Left lung (tissue), 10 donors: ENCODE data around the gene MBL2. TPM values are rescaled to one million over a fixed set of nuclear protein-coding genes. Genes with fewer than 3 reads are reported as not detected.
A peak's percentile ranks its signal among the peaks of the same experiment; 100 is the strongest.

Experiments
- ATAC-seq: fragments of 200-7000 bp; cut with Tn5 transposase; one replicate; pipeline ENCODE4 v1.9.1; 2020; ENCODE audit warnings: moderate library complexity
- DNase-seq, 4 donors: peaks; one replicate each; pipeline ENCODE4 v3.0.0-alpha.2; 2013 to 2020
- H3K27ac ChIP-seq, 2 donors: fragments of 200-600 bp; sonication (generic) in 1 of 2; one replicate each; pipeline versions ENCODE4 v1.5.0 to v1.8.0; 2020 to 2021
- H3K27me3 ChIP-seq, 2 donors: fragments of 200-600 bp; sonication (generic) in 1 of 2; one replicate each; pipeline versions ENCODE4 v1.5.0 to v1.8.0; 2020 to 2021
- H3K36me3 ChIP-seq, 2 donors: fragments of 200-600 bp; sonication (generic) in 1 of 2; one replicate each; pipeline versions ENCODE4 v1.5.0 to v1.8.0; 2020 to 2021
- H3K4me1 ChIP-seq, 2 donors: fragments of 200-600 bp; one replicate each; pipeline ENCODE4 v1.8.0; 2021
- H3K4me3 ChIP-seq, 2 donors: fragments of 200-600 bp; sonication (generic) in 1 of 2; one replicate each; pipeline versions ENCODE4 v1.5.0 to v1.8.0; 2020 to 2021; ENCODE audit warnings: mild to moderate bottlenecking in 1 of 2
- H3K9me3 ChIP-seq, 2 donors: fragments of 200-600 bp; sonication (generic) in 1 of 2; one replicate each; pipeline versions ENCODE4 v1.5.0 to v1.8.0; 2020 to 2021
- intact Hi-C, 2 donors: fragments of 100-400 bp; cut with DNase I; formaldehyde crosslinking; loops; one replicate each; pipeline versions ENCODE4 v1.11.2 to v1.14.2; 2022
- polyA plus RNA-seq, 6 donors: library from polyadenylated mRNA; unstranded; fragments of 120-200 nt; gene quantifications; one replicate each; pipeline ENCODE4 v1.2.1, GENCODE V29; 2013; ENCODE audit not compliant: insufficient read length in 6 of 6
- total RNA-seq, 2 donors: library from RNA; stranded (reverse); fragmentation: NEBNext Ultra II Directional; extraction: Animal tissue kit (Norgen Biotek cat#: 25700); gene quantifications; one replicate each; pipeline ENCODE4 v1.2.1, GENCODE V29; 2021
- TF ChIP-seq, protein P1 (sequence below), 2 donors: fragments of 200-600 bp; sonication (generic) in 1 of 2; IDR thresholded peaks; one replicate each; pipeline versions ENCODE4 v1.5.0 to v1.8.0; 2021; ENCODE audit warnings: antibody characterized with exemption in 2 of 2
- donor health status: DM: no; HTN: yes; CAD: no.
- donor health status: DM: no; HTN: no; CAD: no.

Gene MBL2
- total and polyA plus RNA-seq, 8 donors, result not detected

GRCh38 chr10:52768001-52768532 lies 4.5 kb downstream of the MBL2 start:
- no peaks in the 10 kb centered on the region for H3K9me3 ChIP-seq
- DNase-seq (no peak), ATAC-seq (no peak)
- H3K4me1 ChIP-seq, result no peaks in the 10 kb centered on the region
- TF ChIP-seq, protein P1, sequence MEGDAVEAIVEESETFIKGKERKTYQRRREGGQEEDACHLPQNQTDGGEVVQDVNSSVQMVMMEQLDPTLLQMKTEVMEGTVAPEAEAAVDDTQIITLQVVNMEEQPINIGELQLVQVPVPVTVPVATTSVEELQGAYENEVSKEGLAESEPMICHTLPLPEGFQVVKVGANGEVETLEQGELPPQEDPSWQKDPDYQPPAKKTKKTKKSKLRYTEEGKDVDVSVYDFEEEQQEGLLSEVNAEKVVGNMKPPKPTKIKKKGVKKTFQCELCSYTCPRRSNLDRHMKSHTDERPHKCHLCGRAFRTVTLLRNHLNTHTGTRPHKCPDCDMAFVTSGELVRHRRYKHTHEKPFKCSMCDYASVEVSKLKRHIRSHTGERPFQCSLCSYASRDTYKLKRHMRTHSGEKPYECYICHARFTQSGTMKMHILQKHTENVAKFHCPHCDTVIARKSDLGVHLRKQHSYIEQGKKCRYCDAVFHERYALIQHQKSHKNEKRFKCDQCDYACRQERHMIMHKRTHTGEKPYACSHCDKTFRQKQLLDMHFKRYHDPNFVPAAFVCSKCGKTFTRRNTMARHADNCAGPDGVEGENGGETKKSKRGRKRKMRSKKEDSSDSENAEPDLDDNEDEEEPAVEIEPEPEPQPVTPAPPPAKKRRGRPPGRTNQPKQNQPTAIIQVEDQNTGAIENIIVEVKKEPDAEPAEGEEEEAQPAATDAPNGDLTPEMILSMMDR (IDR thresholded peaks at IDR 0.05), result no peak
- intact Hi-C loops, result no loop called here
- no peak overlapping the region for H3K27ac ChIP-seq
- H3K27me3 ChIP-seq, result no peaks in the 10 kb centered on the region
- H3K36me3 ChIP-seq, result no peaks in the 10 kb centered on the region
- H3K4me3 ChIP-seq, result no peak overlapping the region

- H3K27ac ChIP-seq, result no peak overlapping the region
Observed at GRCh38 chr10:52762088-52762487, 10.5 kb downstream of the MBL2 start.

DNA sequence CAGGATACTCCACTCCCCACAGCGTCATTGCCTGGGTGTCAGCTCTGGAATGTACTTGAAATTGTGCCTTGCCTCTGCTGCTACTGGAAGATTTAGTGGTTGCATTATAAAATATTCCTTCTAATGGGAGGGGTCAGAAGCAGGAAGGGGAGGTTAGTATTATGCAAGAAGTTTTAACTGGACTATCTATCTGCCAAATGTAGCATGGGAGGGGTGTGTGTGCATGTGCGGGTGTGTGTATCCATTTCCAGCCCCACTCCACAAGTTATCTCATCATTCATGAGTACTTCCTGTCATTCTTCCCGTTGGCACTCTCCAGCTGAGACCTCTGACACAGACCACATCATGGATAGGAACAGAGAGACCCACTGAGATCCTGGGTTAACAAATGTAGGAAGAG lies 13.4 kb downstream of the MBL2 start:
- Histone ChIP-seq H3K4me1 (peaks cover 0 to 35% of the 10 kb centered on the region in 2 donors), H3K4me3 (no peak overlapping the region), H3K27me3 (no peaks in the 10 kb centered on the region), H3K27ac (no peak overlapping the region), H3K9me3 (no peaks in the 10 kb centered on the region), H3K36me3 (no peaks in the 10 kb centered on the region)
- TF ChIP-seq, protein P1 (IDR thresholded peaks at IDR 0.05), result no peak
- ATAC-seq (no peak), DNase-seq (peak in 1 of 4 donors; percentile 16)
- intact Hi-C loops, result no loop called here

More at GRCh38 chr10:52762088-52762487, 10.5 kb downstream of the MBL2 start:
- intact Hi-C loops, result no loop called here
- Histone ChIP-seq H3K4me1 (peaks cover 0 to 19% of the 10 kb centered on the region in 2 donors), H3K9me3 (no peaks in the 10 kb centered on the region), H3K4me3 (no peak overlapping the region), H3K36me3 (no peaks in the 10 kb centered on the region), H3K27me3 (no peaks in the 10 kb centered on the region)
- TF ChIP-seq, protein P1 (IDR thresholded peaks at IDR 0.05), result no peak
- ATAC-seq (no peak), DNase-seq (no peak)

DNA sequence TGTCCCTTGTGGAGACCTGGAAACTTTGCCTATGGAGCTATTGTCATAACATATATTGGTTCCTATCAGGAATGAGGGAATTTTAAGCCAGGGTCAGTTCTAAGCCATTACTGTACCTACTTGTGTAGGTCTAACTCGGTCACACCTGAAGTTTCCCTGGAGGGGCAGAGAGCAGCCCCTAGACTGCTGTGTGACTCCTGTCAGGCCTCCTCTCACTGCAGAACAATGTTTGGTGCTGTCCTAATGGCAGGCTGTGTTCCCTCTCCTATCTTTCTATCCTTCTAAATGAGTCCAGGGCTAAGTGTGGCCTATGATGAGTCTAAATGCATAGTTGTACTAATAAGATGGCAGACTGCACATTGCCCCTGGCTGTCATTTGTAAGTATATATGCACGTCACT lies 14.2 kb downstream of the MBL2 start:
- no peak for ATAC-seq
- no peak for DNase-seq
- TF ChIP-seq, protein P1 (IDR thresholded peaks at IDR 0.05), result no peak
- peaks cover 0 to 35% of the 10 kb centered on the region in 2 donors for H3K4me1 ChIP-seq
- intact Hi-C loops, result no loop called here
- H3K27ac ChIP-seq, result no peak overlapping the region
- no peaks in the 10 kb centered on the region for H3K27me3 ChIP-seq
- H3K9me3 ChIP-seq, result no peaks in the 10 kb centered on the region
- no peaks in the 10 kb centered on the region for H3K36me3 ChIP-seq
- H3K4me3 ChIP-seq, result no peak overlapping the region

DNA sequence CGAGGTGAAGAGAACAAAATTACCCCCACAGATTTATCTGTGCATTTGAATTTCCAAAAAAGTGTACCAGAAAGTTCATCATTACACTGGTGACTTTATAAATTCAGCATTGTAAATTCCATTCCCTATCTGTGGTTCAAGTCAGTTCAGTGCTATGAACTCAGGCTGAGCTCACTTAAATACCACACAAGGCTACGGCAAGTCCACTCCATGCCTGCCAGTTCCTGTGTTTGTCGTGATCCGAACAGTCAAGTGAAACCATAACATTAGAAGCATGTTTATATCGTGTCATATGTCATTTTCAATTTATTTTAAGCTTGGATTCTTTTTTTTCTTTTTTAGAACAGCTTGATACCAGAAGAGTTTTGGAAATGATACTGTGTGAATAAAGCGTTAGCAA lies 14.8 kb downstream of the MBL2 start:
- no peak overlapping the region for H3K27ac ChIP-seq
- peak in 1 of 4 donors; percentile 23 for DNase-seq
- TF ChIP-seq, protein P1 (IDR thresholded peaks at IDR 0.05), result no peak
- intact Hi-C loops, result no loop called here
- no peaks in the 10 kb centered on the region for H3K9me3 ChIP-seq
- no peaks in the 10 kb centered on the region for H3K27me3 ChIP-seq
- no peak overlapping the region for H3K4me3 ChIP-seq
- peaks cover 0 to 35% of the 10 kb centered on the region in 2 donors for H3K4me1 ChIP-seq
- ATAC-seq, result peak; percentile 10
- H3K36me3 ChIP-seq, result no peaks in the 10 kb centered on the region
